SK-N-SH (cell line): ENCODE results near the gene RNF169.

Experiments used
- CHD2 ChIP-seq: fragments of 150-350 bp; IDR thresholded peaks from 2 replicates; pipeline ENCODE4 v1.6.1; 2018; ENCODE audit warnings: low read length; ENCODE audit not compliant: partially characterized antibody
- ELF1 ChIP-seq: IDR thresholded peaks from 2 replicates; pipeline ENCODE4 v1.4.0; 2012
- EZH2phosphoT487 ChIP-seq: fragments of 200-600 bp; sonication (generic); IDR thresholded peaks from 2 replicates; pipeline ENCODE4 v1.6.1; 2017; ENCODE audit warnings: low read depth, mixed run types, mild to moderate bottlenecking, antibody characterized with exemption, moderate library complexity, borderline replicate concordance
- TEAD4 ChIP-seq: IDR thresholded peaks from 2 replicates; pipeline ENCODE4 v1.4.0; 2012; ENCODE audit warnings: mild to moderate bottlenecking, borderline replicate concordance; ENCODE audit not compliant: insufficient read depth
- TF ChIP-seq, protein P1 (sequence below): fragments of 200-600 bp; sonication (generic); IDR thresholded peaks from 2 replicates; pipeline ENCODE4 v1.6.1; 2017; ENCODE audit warnings: antibody characterized with exemption, mild to moderate bottlenecking, moderate library complexity
- TF ChIP-seq, protein P2 (sequence below): fragments of 150-350 bp; IDR thresholded peaks from 2 replicates; pipeline ENCODE4 v1.6.1; 2017; ENCODE audit warnings: antibody characterized with exemption, low read length, low read depth, borderline replicate concordance

DNA sequence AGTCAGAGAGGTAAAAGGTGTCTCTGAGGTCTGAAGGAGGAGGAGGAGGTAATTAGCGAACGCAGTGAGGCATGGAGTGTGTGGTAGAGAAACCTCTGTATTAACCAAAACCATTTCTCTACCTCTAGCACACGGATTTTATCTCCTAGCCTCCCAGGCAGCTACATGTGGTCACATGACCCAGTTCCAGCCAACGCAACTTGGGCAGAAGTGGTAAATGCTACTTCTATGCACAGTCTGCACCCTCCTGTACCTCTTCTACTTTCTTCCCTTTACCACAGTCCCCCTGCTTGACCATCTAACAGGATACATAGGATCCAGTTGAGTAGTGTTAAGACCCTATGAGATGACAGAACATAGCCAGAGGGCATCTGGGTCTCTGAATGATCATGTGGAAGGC, 104.6 kb downstream of the RNF169 start:
- TF ChIP-seq, protein P1, sequence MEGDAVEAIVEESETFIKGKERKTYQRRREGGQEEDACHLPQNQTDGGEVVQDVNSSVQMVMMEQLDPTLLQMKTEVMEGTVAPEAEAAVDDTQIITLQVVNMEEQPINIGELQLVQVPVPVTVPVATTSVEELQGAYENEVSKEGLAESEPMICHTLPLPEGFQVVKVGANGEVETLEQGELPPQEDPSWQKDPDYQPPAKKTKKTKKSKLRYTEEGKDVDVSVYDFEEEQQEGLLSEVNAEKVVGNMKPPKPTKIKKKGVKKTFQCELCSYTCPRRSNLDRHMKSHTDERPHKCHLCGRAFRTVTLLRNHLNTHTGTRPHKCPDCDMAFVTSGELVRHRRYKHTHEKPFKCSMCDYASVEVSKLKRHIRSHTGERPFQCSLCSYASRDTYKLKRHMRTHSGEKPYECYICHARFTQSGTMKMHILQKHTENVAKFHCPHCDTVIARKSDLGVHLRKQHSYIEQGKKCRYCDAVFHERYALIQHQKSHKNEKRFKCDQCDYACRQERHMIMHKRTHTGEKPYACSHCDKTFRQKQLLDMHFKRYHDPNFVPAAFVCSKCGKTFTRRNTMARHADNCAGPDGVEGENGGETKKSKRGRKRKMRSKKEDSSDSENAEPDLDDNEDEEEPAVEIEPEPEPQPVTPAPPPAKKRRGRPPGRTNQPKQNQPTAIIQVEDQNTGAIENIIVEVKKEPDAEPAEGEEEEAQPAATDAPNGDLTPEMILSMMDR, result no peak
- TF ChIP-seq EZH2phosphoT487, result no peak
- TF ChIP-seq CHD2, result no peak
- TF ChIP-seq, protein P2, sequence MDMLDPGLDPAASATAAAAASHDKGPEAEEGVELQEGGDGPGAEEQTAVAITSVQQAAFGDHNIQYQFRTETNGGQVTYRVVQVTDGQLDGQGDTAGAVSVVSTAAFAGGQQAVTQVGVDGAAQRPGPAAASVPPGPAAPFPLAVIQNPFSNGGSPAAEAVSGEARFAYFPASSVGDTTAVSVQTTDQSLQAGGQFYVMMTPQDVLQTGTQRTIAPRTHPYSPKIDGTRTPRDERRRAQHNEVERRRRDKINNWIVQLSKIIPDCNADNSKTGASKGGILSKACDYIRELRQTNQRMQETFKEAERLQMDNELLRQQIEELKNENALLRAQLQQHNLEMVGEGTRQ, result no peak
- no peak for TF ChIP-seq TEAD4
- TF ChIP-seq ELF1, result no peak
